Ectodermal cell (in vitro differentiated cells): ENCODE data around the gene WIPF2.
A peak's percentile ranks its signal among the peaks of the same experiment; 100 is the strongest.

ENCODE experiments used
- H3K27ac ChIP-seq: 2 replicates; pipeline ENCODE4 v1.7.0; 2013; ENCODE audit warnings: mild to moderate bottlenecking, low read depth, low read length; ENCODE audit not compliant: insufficient read depth, poor library complexity, severe bottlenecking
- H3K27me3 ChIP-seq: 2 replicates; pipeline ENCODE4 v1.7.0; 2013; ENCODE audit warnings: mild to moderate bottlenecking, low read length; ENCODE audit not compliant: insufficient read depth, control insufficient read depth, poor library complexity, severe bottlenecking
- H3K36me3 ChIP-seq: one replicate; pipeline ENCODE4 v1.7.0; 2013; ENCODE audit warnings: low read length; ENCODE audit not compliant: control insufficient read depth, insufficient read depth
- H3K4me1 ChIP-seq: one replicate; pipeline ENCODE4 v1.7.0; 2013; ENCODE audit warnings: low read length; ENCODE audit not compliant: control insufficient read depth, insufficient read depth
- H3K4me3 ChIP-seq: 2 replicates; pipeline ENCODE4 v1.7.0; 2013; ENCODE audit warnings: low read depth, low read length, control low read depth; ENCODE audit not compliant: insufficient read depth
- H3K9me3 ChIP-seq: 2 replicates; pipeline ENCODE4 v1.7.0; 2013; ENCODE audit warnings: mild to moderate bottlenecking, low read length, moderate library complexity; ENCODE audit not compliant: control insufficient read depth
- WGBS, 2 experiments: methylation state at CpG; one replicate each; pipeline ENCODE4 v1.1.7; 2013; ENCODE audit warnings: missing lambda C conversion rate in 2 of 2; 5-methylcytosine and 5-hydroxymethylcytosine counted together

The WIPF2 gene

DNA sequence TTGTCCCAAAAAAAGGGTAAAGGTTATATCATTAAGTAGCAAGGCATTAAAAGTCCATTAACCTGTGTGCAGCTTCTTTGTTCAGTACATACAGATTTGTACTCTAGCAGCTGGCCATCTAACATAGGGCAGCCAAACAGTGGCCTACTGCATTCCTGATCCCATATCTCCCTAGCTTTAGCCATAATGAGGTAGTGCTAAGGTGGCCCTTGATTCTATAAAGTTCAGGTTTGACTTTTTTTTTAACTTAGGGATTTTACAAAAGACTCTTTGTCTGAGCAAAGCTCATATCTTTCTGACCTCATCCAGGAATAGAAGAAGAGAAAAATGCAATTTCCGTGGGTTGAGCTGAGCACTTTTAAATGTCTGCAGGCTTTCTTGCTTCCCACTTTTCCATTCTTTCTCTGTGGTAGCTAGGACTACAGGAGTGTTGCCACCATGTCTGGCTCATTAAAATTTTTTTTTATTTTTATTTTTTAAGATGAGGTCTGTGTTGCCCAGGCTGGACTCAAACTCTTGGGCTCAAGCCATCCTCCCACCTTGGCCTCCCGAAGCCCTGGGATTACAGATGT lies 49.1 kb downstream of the WIPF2 start:
- H3K36me3 ChIP-seq, result peaks cover 10% of the 10 kb centered on the region
- no peaks in the 10 kb centered on the region for H3K27me3 ChIP-seq
- no peak overlapping the region for H3K27ac ChIP-seq
- H3K4me3 ChIP-seq, result no peak overlapping the region
- H3K4me1 ChIP-seq, result no peaks in the 10 kb centered on the region
- 94 to 100% methylated on average over 2 of the region's 2 CpGs for WGBS, 2 experiments
- H3K9me3 ChIP-seq, result no peaks in the 10 kb centered on the region

DNA sequence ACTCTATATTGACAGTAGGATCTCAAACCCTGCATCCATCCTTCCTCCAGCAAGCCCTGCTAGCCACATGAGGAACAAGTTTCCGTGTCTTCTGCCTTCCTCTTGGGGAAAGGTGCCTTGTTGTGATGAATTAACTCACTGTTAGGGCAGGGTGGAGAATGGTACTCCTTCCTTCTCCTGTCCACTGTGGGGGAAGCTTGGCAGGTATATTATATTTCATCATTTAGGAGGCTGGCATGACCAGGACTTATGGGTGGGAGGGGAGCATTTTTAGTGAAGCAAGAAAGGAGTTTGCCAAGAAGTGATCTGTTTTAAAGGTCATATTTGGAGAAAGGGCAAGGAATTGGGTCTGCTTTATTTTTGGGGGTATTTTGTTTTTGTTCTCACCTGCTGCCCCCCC lies 59.3 kb downstream of the WIPF2 start:
- H3K27me3 ChIP-seq, result no peaks in the 10 kb centered on the region
- 100% methylated on average over 1 of the region's 1 CpG for WGBS, 2 experiments
- no peak overlapping the region for H3K27ac ChIP-seq
- peaks cover 39% of the 10 kb centered on the region for H3K36me3 ChIP-seq
- H3K4me3 ChIP-seq, result no peak overlapping the region
- no peaks in the 10 kb centered on the region for H3K4me1 ChIP-seq
- no peaks in the 10 kb centered on the region for H3K9me3 ChIP-seq

DNA sequence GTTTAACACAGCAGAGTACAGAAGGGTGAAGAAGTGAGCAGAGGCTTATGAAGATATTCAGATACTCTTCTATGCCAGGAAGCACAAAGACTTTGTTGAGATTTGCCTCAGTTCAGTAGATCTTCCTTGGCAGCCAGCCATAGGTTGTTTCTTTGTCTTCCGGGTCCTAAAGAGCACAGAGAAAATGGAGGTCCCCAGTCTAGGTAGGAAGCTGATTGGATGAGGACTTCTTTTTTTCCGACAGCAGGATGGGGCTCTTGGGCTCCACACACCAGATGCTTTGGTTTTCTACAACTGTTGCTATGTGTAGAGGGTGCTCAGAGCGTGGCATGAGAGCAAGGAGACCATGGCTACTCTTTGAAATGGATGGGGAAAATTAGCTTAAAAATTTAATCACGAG lies 60.3 kb downstream of the WIPF2 start:
- H3K9me3 ChIP-seq, result no peaks in the 10 kb centered on the region
- peaks cover 33% of the 10 kb centered on the region for H3K36me3 ChIP-seq
- no peaks in the 10 kb centered on the region for H3K4me1 ChIP-seq
- H3K27me3 ChIP-seq, result no peaks in the 10 kb centered on the region
- no peak overlapping the region for H3K4me3 ChIP-seq
- WGBS, 2 experiments, result 94 to 96% methylated on average over 4 of the region's 4 CpGs
- H3K27ac ChIP-seq, result no peak overlapping the region

DNA sequence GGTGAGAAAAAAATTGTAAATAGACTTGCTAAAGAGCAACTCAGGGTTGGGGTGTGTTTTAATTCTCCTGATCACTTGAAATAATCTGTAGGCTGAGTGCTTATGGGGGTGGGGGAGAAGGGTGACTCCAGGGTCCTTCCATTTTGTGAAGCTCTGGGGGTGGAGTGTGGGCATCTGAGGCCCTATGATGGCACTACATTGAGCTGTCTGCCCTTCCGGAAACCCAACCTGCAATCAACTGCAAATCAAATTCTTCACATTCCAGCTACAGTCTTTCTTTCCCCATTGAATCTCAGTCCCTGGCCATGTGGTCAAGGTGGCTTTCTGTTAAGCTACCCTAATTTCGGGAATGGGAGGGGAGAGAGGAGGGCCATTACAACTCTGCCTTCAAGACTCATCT lies 62.6 kb downstream of the WIPF2 start:
- 54 to 72% methylated on average over 1 to 2 of the region's 2 CpGs for WGBS, 2 experiments
- Histone ChIP-seq H3K4me1 (no peaks in the 10 kb centered on the region), H3K27me3 (no peaks in the 10 kb centered on the region), H3K9me3 (no peaks in the 10 kb centered on the region), H3K36me3 (peaks cover 18% of the 10 kb centered on the region), H3K4me3 (no peak overlapping the region), H3K27ac (no peak overlapping the region)

DNA sequence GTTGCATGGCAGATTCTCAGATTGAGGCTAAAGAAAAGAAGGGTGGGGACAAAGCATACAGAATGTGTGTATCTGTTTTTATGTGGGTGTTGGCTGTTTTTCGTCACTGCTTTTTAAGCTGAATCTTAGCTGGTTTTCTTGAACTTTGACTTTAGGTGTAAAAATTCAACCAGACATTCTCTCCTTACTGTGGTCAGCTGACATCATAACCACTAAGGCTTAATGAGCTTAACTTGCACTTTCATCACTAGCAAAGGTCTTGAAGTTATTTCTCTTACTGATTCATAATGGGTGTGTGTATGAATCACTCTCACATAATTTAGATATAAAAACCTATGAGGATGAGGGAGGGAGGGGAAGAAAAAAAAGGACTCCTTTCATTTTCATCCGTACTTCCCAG lies 64.6 kb downstream of the WIPF2 start:
- Histone ChIP-seq H3K27me3 (no peaks in the 10 kb centered on the region), H3K4me1 (no peaks in the 10 kb centered on the region), H3K36me3 (peaks cover 8% of the 10 kb centered on the region), H3K27ac (no peak overlapping the region), H3K4me3 (no peak overlapping the region), H3K9me3 (no peaks in the 10 kb centered on the region)
- 96 to 100% methylated on average over 1 of the region's 2 CpGs for WGBS, 2 experiments

DNA sequence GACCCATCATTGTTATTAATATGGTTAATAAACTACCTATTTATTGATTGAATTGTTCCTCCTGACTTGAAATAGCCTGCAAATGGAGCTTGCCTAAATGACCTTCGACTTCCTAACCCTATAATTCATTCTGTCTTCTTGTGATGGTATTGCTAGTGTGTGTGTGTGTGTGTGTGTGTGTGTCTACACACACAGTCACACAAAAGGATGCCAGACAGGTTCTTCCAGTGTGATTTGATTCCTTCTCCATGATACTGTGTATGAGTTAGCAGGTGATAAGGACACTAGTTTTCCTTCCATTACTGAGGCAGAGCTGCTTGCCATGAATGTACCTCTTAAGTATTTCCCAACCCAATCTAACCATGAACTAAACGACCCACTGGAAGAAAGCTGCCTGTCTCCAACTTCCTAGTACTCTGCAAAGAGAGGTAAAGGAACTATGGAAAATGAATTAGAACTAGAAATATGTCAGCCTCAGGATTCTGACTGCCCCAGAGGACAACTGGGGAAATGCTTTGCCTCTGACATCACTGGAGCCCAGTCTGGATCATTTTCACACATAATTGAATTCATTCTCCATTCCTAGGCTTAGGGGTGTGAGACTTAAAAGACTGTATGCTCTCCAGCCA lies 65.1 kb downstream of the WIPF2 start:
- no peaks in the 10 kb centered on the region for H3K4me1 ChIP-seq
- peaks cover 3% of the 10 kb centered on the region for H3K36me3 ChIP-seq
- no peak overlapping the region for H3K27ac ChIP-seq
- no peak overlapping the region for H3K4me3 ChIP-seq
- WGBS, 2 experiments, result 88 to 94% methylated on average over 1 to 2 of the region's 2 CpGs
- H3K9me3 ChIP-seq, result no peaks in the 10 kb centered on the region
- H3K27me3 ChIP-seq, result no peaks in the 10 kb centered on the region

DNA sequence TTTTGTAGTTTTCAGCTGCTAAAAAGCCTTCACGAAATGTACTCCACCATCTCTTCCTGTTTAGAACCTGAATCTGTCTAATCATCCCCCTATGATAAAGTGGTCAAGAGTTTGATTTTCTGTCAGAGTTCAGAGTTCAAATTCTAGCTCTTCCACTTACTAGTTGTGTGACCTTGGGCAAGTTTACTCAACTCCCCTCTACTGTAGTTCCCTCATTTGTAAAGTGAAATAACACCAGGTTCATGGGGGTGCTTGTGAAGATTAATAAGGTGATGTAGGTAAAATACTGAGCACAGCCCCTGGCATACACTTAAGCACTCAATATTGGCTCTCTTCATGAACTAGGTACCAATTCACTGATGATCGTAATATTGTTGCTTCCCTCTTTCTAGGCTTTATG lies 67.4 kb downstream of the WIPF2 start:
- Histone ChIP-seq H3K36me3 (peaks cover 14% of the 10 kb centered on the region), H3K4me3 (no peak overlapping the region), H3K27ac (no peak overlapping the region), H3K27me3 (no peaks in the 10 kb centered on the region), H3K9me3 (no peaks in the 10 kb centered on the region), H3K4me1 (no peaks in the 10 kb centered on the region)
- WGBS, 2 experiments, result 96 to 100% methylated on average over 2 of the region's 2 CpGs

DNA sequence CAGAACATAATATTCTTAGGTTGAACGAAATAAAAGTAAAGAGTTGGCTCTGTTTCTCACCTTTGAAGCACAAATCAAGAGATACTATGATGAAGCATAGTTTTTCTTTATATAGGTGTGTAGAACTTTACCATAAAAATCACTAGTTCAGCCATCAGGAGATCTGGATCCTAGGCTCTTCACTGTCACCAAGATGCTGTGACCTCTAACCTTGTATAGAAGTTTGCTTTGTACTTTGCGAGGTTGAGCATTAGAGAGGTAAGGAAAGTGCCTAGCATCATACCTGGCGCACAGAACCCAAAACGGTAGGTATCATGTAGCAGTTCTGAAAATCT lies 68.0 kb downstream of the WIPF2 start:
- Histone ChIP-seq H3K27me3 (no peaks in the 10 kb centered on the region), H3K9me3 (no peaks in the 10 kb centered on the region), H3K4me3 (no peak overlapping the region), H3K27ac (no peak overlapping the region), H3K36me3 (peaks cover 15% of the 10 kb centered on the region), H3K4me1 (no peaks in the 10 kb centered on the region)
- WGBS, 2 experiments, result 50 to 52% methylated on average over 4 of the region's 4 CpGs

DNA sequence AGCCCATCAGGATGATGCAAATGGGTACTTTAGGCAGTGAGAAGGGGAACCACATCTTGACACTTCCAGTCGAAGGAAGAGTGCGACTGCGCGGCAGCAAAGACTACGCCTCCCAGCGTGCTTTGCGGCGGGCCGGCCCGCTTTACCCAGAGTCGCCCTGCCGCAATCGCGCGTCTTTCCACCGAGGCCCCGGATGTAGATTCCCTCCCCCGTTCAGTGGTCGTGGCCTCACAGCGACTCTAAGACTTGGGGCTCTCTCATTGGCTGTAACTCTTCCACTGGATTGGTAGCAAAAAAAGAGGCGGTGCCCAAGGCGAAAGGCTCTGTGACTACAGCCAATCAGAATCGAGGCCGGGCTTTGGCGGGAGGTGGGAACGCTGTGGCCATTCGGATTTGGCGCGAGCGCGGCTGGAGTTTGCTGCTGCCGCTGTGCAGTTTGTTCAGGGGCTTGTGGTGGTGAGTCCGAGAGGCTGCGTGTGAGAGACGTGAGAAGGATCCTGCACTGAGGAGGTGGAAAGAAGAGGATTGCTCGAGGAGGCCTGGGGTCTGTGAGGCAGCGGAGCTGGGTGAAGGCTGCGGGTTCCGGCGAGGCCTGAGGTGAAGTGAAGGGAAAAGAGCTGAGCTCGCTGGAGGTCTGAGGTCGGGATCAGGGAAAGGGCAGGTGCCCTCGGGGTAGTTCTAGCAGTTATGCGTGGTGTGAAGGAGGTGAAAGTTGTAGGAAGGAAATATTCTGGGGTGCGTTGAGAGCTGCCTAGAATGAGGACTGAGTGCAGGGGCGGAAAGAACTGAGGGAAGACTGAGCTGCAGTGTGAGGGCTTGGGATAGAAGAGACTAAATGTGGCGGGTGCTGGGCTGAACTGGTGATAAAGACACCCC lies 68.6 kb downstream of the WIPF2 start, which contains the start of gene CDC6:
TSS of gene CDC6 (plus strand) at position 386 of the 876 bp plus-strand sequence. CDS start 1,542 bp downstream, outside the sequence.
- Histone ChIP-seq H3K27ac (peak within 1 kb of the TSS; percentile 87), H3K4me3 (peak within 1 kb of the TSS; percentile 64), H3K27me3 (no peaks in the 10 kb centered on the region), H3K36me3 (peaks cover 15% of the 10 kb centered on the region), H3K9me3 (no peaks in the 10 kb centered on the region), H3K4me1 (no peaks in the 10 kb centered on the region)
- WGBS, 2 experiments, result 0 to 1% methylated on average over 47 of the region's 47 CpGs

DNA sequence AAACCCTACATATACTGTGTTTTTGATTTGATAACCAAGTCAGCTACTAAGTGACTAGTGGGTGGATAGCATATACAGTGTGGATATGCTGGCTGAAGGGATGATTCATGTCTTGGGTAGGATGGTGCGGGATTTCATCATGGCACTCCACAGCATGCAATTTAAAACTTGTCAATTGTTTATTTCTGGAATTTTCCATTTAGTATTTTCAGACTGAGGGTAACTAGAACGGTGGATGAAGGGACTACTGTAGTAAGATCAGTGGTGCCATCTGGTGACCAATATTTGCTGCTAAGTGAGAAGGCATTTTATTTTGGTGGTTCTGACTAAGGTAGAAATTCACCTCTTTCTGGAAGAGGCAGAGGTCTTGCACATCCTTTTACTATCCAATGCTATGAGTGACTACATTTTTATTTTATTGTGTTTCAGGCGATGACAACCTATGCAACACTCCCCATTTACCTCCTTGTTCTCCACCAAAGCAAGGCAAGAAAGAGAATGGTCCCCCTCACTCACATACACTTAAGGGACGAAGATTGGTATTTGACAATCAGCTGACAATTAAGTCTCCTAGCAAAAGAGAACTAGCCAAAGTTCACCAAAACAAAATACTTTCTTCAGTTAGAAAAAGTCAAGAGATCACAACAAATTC lies 71.7 kb downstream of the WIPF2 start:
- no peaks in the 10 kb centered on the region for H3K9me3 ChIP-seq
- no peaks in the 10 kb centered on the region for H3K27me3 ChIP-seq
- no peak overlapping the region for H3K27ac ChIP-seq
- 77 to 84% methylated on average over 4 of the region's 4 CpGs for WGBS, 2 experiments
- H3K36me3 ChIP-seq, result peaks cover 35% of the 10 kb centered on the region
- H3K4me3 ChIP-seq, result no peak overlapping the region
- no peaks in the 10 kb centered on the region for H3K4me1 ChIP-seq
